HG03139 (cell line): Measurements from ENCODE around the gene SMPD2.

ENCODE experiments used
- ATAC-seq: cut with Tn5 transposase; IDR thresholded peaks from one replicate; pipeline ENCODE4 v1.9.1; 2021; ENCODE audit not compliant: unreplicated experiment

Gene SMPD2

GRCh38 chr6:109440331-109441068 is at the start of gene SMPD2, which contains the start of gene PPIL6:
Gene SMPD2 (plus strand): TSS chr6:109440724. CDS start chr6:109441122, 398 bp downstream.
Gene PPIL6 (minus strand): TSS chr6:109440628. CDS start chr6:109440590, 38 bp downstream.
- ATAC-seq, result peak; percentile 69

- no peak for ATAC-seq
These were observed 47.2 kb upstream of the SMPD2 start for GRCh38 chr6:109393157-109393885.

GRCh38 chr6:109393886-109394281 is 46.6 kb upstream of the SMPD2 start:
- ATAC-seq, result no peak

- ATAC-seq, result no peak
These were observed 44.3 kb upstream of the SMPD2 start for GRCh38 chr6:109396046-109396718.

GRCh38 chr6:109397020-109397419 is 43.5 kb upstream of the SMPD2 start:
- ATAC-seq, result no peak

GRCh38 chr6:109406196-109406595 is 34.3 kb upstream of the SMPD2 start:
- ATAC-seq, result no peak

- no peak for ATAC-seq
These were observed 29.5 kb upstream of the SMPD2 start for GRCh38 chr6:109411034-109411433.

- ATAC-seq, result no peak
These were observed 22.9 kb upstream of the SMPD2 start for GRCh38 chr6:109417646-109418045.

- ATAC-seq, result no peak
These were observed 19.8 kb upstream of the SMPD2 start for GRCh38 chr6:109420751-109421150.

- ATAC-seq, result no peak
These were observed 19.3 kb upstream of the SMPD2 start for GRCh38 chr6:109421184-109421583.

- ATAC-seq, result no peak
These were observed 15.6 kb upstream of the SMPD2 start for GRCh38 chr6:109424946-109425345.

GRCh38 chr6:109428889-109429477 is 11.5 kb upstream of the SMPD2 start:
- no peak for ATAC-seq

- no peak for ATAC-seq
These were observed 11.0 kb upstream of the SMPD2 start for GRCh38 chr6:109429496-109429895.

GRCh38 chr6:109434456-109434855 is 6.1 kb upstream of the SMPD2 start:
- no peak for ATAC-seq

- ATAC-seq, result no peak
These were observed 4.5 kb upstream of the SMPD2 start for GRCh38 chr6:109436041-109436440.

- ATAC-seq, result peak; percentile 16
These were observed 719 bp downstream of the SMPD2 start for GRCh38 chr6:109441069-109441816.

- ATAC-seq, result no peak
These were observed 1.9 kb downstream of the SMPD2 start for GRCh38 chr6:109442393-109442924.

- no peak for ATAC-seq
These were observed 3.0 kb downstream of the SMPD2 start for GRCh38 chr6:109443425-109443950.

GRCh38 chr6:109445382-109445781 is 4.9 kb downstream of the SMPD2 start:
- no peak for ATAC-seq

- ATAC-seq, result no peak
These were observed 5.5 kb downstream of the SMPD2 start for GRCh38 chr6:109446072-109446471.
